ENCODE data around the gene RPS28.

DNA sequence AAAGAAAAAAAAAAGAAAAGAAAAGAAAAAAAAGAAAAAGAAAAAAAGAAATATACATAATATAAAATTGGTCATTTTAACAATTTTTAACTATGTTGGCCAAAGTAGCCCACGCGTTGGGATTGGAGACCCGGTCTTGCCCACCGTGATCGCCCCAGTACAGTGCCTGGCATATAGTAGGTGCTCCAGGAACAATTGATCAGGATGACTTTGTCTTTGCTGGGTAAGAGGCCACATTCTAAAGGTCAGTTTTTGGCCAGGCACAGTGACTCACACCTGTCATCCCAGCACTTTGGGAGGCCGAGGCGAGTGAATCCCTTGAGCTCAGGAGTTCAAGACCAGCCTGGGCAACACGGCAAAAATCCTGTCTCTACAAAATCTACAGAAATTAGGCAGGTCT, 38.9 kb downstream of the RPS28 start:
- TF ChIP-seq, protein P1, sequence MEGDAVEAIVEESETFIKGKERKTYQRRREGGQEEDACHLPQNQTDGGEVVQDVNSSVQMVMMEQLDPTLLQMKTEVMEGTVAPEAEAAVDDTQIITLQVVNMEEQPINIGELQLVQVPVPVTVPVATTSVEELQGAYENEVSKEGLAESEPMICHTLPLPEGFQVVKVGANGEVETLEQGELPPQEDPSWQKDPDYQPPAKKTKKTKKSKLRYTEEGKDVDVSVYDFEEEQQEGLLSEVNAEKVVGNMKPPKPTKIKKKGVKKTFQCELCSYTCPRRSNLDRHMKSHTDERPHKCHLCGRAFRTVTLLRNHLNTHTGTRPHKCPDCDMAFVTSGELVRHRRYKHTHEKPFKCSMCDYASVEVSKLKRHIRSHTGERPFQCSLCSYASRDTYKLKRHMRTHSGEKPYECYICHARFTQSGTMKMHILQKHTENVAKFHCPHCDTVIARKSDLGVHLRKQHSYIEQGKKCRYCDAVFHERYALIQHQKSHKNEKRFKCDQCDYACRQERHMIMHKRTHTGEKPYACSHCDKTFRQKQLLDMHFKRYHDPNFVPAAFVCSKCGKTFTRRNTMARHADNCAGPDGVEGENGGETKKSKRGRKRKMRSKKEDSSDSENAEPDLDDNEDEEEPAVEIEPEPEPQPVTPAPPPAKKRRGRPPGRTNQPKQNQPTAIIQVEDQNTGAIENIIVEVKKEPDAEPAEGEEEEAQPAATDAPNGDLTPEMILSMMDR (IDR thresholded peaks at IDR 0.05; ENCODE audit: low read length), result no peak
- no peak for TF ChIP-seq EZH2 (IDR thresholded peaks at IDR 0.05; ENCODE audit: borderline replicate concordance, low read length)

Data from OCI-LY1 (cell line).